Measurements from ENCODE around the gene TFB1M.
"Not testable (repeated sequence)": the region's sequence is repeated elsewhere in the genome, so short reads cannot be mapped to it uniquely, and the experiment has no call there.

TFB1M gene

DNA sequence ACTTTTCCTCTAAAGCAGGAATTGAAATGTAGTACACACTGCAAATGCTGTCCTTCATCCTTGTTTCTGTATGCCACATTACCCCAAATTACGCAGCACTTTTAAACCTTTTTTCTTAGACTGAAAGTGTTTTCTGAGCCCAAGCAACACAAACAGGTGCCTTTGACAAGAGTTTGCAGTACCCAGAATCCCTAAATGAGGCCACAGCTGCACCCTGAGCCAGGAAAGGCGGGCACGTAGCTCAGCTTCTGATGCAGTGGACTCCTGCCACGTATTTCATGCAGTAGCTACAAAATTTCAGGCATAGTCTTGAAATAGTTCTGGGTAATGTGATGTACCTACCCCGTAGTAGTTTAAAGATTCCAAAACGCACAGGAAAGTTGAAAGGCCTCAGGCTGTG lies 81.4 kb downstream of the TFB1M start:
- TF ChIP-seq, protein P1, sequence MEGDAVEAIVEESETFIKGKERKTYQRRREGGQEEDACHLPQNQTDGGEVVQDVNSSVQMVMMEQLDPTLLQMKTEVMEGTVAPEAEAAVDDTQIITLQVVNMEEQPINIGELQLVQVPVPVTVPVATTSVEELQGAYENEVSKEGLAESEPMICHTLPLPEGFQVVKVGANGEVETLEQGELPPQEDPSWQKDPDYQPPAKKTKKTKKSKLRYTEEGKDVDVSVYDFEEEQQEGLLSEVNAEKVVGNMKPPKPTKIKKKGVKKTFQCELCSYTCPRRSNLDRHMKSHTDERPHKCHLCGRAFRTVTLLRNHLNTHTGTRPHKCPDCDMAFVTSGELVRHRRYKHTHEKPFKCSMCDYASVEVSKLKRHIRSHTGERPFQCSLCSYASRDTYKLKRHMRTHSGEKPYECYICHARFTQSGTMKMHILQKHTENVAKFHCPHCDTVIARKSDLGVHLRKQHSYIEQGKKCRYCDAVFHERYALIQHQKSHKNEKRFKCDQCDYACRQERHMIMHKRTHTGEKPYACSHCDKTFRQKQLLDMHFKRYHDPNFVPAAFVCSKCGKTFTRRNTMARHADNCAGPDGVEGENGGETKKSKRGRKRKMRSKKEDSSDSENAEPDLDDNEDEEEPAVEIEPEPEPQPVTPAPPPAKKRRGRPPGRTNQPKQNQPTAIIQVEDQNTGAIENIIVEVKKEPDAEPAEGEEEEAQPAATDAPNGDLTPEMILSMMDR (IDR thresholded peaks at IDR 0.05; ENCODE audit: insufficient read depth, low read depth, low read length, missing control alignments): no peak
- H3K4me3 ChIP-seq (ENCODE audit: low read depth, low read length): no peak overlapping the region
- DNase-seq (ENCODE audit: low read depth): no peak

DNA sequence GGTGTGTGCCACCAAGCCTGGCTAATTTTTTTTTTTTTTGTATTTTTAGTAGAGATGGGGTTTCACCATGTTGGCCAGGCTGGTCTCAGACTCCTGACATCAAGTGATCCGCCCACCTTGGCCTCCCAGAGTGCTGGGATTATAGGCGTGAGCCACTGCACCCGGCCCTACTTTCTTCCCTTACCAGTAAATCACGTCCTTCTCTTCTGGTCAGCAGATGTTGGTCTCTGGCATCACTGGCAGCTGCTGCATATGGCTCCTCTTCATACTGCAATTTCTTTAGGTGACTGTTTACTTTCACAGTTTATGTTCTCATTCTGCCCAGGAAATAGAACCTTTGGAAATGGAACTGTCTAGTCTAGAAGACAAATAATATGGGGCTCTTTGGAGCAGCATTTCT lies 83.3 kb downstream of the TFB1M start:
- not testable (repeated sequence) for DNase-seq (ENCODE audit: low read depth); H3K4me3 ChIP-seq (ENCODE audit: low read depth, low read length)

DNA sequence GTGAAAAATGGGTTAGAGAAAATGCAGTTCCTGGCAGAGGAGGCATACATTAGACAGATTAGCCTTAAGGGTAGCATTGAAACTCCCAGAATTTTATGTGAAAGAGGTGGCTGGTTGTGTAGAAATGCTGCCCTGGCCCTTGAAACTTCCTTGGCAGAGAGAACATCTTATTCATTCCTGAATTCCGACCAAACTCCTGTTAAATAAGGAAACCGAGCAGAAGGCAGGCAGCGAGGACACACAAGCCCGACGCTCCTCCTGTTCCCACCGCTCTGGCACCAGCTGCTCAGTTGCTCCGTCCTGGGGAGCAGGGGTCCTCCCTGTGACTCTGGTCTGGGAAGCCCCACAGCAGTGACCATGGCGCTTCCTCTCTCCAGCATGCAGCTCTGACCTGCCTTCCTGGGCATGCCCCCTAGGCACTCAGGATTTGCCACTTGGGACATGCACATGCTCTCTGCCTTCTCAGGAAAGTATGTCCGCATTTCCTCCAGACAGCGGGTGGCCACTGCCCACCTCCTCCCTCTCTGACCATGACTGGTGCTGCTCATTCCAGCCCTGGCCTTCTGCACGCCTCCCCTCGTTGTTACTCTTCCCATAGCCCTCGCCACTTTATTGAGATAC lies 85.6 kb downstream of the TFB1M start:
- TF ChIP-seq, protein P1 (IDR thresholded peaks at IDR 0.05; ENCODE audit: insufficient read depth, low read depth, low read length, missing control alignments): no peak
- no peak overlapping the region for H3K4me3 ChIP-seq (ENCODE audit: low read depth, low read length)
- DNase-seq (ENCODE audit: low read depth): no peak

DNA sequence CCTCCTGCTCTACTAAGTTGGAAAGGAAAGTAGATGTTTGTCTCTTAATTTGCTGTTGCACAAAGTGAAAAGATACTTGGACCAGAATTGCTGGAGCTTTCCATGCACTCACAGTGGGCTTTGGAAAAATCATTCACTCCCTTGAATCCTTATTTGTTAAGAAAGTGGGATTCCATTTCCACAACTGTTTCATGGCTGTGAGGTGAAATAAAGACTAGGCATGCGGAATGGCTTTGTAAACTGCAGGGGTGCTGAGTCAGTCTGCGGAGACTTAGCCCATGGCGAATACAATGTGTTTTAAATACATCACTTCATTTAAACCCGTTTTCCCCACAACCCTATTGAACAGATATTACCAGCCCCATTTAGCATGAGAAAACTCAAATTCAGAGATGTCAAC lies 87.2 kb downstream of the TFB1M start:
- TF ChIP-seq, protein P1 (IDR thresholded peaks at IDR 0.05; ENCODE audit: insufficient read depth, low read depth, low read length, missing control alignments): no peak
- no peak overlapping the region for H3K4me3 ChIP-seq (ENCODE audit: low read depth, low read length)
- DNase-seq (ENCODE audit: low read depth): no peak

DNA sequence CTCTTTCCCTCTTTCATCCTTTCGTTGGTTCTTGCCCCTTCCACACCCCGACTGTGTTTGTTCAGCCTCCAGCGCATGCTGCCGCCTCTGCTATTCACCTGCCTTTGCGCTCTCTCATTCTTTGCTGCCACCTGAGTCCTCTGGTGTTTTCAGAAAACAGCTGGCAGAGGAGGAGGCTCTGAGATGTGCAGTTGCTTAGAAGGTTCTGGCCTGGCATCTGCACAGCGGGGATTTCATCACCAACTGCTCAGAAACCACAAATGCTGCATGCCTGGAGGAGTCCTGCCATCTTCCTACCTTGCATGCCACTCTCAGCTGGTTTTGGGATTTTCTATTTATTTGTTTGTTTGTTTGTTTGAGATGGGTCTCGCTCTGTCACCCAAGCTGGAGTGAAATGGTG lies 89.7 kb downstream of the TFB1M start:
- TF ChIP-seq, protein P1 (IDR thresholded peaks at IDR 0.05; ENCODE audit: insufficient read depth, low read depth, low read length, missing control alignments): no peak
- no peak overlapping the region for H3K4me3 ChIP-seq (ENCODE audit: low read depth, low read length)
- no peak for DNase-seq (ENCODE audit: low read depth)

DNA sequence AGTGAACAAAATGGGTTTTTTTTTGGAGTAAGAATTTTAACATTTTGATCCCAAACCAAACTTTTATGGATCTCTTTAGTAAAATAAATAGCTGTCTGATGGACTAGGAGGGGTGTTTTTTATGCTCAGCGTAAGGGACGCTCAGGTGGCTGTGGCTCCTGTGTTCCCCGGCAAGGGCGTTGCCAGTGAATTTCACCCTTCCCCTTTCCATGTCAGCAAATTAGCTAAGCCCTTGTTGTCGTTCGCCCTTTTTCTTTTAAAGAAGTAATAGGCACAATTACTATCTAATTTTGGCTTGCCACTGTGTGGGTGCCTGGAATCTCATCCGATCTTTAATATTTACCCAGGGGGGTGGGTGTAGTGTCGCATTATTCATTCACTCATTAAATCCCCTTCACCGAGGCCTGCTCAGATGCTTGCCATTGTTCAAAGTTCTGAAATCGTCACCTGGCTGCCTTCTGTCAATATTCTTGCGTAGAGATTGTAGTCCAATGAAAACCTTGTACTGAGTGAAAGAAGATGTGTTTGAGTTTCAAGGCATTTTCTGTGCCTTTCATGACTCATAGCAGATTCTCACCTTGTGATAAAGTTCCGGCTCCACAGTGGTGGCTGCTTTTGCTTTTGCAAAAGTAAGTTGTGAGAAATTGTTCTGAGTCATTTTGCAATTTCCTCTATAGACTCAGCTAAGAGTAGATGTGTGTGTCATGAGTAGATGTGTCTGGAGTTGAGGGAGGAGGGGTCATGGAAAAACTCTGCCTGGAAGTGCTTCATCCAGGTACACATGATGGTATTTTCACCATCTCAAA lies 90.4 kb downstream of the TFB1M start:
- TF ChIP-seq, protein P1 (IDR thresholded peaks at IDR 0.05; ENCODE audit: insufficient read depth, low read depth, low read length, missing control alignments): no peak
- peak overlapping the region; percentile 11; the same call in 1 of the 2 replicates for H3K4me3 ChIP-seq (ENCODE audit: low read depth, low read length)
- DNase-seq (ENCODE audit: low read depth): peak; percentile 91

DNA sequence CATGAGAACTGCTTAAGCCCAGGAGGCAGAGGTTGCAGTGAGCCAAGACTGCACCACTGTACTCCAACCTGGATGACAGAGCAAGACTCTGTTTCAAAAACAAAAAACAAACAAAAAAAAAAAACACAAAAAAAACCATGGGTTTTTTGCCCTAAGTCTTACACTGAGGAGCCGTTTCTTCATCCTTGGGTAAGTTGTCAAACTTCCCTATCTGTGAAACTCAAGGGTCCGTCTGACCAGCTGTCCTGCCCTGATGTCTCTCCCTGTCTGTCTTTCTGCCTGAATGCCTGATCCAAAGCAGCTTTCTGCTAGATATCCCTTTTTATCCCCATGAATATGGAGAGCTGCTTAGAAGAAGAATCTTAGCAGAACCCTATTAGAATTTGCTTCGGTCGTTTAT lies 91.8 kb downstream of the TFB1M start:
- TF ChIP-seq, protein P1 (IDR thresholded peaks at IDR 0.05; ENCODE audit: insufficient read depth, low read depth, low read length, missing control alignments): no peak
- DNase-seq (ENCODE audit: low read depth): no peak
- H3K4me3 ChIP-seq (ENCODE audit: low read depth, low read length): no peak overlapping the region
